Measurements from ENCODE around the gene MYOD1.

DNA sequence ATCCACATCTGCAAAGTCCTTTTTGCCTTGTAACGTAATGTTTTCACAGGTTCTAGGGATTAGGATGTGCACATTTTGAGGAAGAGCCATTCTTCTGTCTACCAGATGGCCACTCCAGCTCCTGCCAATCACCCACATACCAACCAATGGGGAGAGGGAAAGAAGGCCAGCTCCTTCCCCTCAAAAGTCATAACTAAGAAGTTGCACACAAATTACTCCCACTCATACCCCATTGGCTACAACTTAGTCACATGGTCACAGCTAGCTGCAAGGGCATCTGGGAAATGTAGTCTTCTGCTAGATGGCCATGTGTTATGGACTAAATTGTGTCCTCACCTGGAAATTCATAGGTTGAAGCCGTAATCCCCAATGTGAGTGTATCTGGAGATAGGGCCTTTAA is 15.4 kb upstream of the MYOD1 start:
- TF ChIP-seq POLR2A (IDR thresholded peaks at IDR 0.05; ENCODE audit: low read depth), result no peak
- TF ChIP-seq, protein P1, sequence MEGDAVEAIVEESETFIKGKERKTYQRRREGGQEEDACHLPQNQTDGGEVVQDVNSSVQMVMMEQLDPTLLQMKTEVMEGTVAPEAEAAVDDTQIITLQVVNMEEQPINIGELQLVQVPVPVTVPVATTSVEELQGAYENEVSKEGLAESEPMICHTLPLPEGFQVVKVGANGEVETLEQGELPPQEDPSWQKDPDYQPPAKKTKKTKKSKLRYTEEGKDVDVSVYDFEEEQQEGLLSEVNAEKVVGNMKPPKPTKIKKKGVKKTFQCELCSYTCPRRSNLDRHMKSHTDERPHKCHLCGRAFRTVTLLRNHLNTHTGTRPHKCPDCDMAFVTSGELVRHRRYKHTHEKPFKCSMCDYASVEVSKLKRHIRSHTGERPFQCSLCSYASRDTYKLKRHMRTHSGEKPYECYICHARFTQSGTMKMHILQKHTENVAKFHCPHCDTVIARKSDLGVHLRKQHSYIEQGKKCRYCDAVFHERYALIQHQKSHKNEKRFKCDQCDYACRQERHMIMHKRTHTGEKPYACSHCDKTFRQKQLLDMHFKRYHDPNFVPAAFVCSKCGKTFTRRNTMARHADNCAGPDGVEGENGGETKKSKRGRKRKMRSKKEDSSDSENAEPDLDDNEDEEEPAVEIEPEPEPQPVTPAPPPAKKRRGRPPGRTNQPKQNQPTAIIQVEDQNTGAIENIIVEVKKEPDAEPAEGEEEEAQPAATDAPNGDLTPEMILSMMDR (IDR thresholded peaks at IDR 0.05), result no peak
- no peak for TF ChIP-seq POLR2AphosphoS5 (IDR thresholded peaks at IDR 0.05)

Measured in esophagus muscularis mucosa (tissue), 3 donors.